HEK293T (cell line): ENCODE measurements around the gene IDE.

Experiments used
- SP1 ChIP-seq: fragments of 450-650 bp; IDR thresholded peaks from 2 replicates; pipeline ENCODE4 v1.6.1; 2017
- TF ChIP-seq, protein P1 (sequence below): fragments of 450-650 bp; IDR thresholded peaks from 2 replicates; pipeline ENCODE4 v1.6.1; 2016

DNA sequence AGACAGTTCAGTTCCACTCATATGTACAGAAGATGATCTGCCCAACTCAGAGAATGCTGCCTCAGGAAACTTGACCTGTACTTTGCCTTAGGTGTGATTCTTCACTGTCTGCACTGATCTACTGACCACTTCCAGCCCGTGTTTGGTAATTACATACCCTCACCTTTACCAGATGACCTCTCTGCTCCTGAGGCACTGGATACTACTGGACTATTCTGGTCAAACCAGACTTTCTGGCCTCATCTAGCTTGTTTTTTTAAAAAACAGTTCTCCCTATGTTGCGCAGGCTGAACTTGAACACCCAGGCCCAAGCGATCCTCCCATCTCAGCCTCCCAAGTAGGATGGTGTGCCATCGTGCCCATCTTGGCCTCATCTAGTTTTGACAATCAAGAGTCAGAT lies 26.2 kb downstream of the IDE start:
- TF ChIP-seq, protein P1, sequence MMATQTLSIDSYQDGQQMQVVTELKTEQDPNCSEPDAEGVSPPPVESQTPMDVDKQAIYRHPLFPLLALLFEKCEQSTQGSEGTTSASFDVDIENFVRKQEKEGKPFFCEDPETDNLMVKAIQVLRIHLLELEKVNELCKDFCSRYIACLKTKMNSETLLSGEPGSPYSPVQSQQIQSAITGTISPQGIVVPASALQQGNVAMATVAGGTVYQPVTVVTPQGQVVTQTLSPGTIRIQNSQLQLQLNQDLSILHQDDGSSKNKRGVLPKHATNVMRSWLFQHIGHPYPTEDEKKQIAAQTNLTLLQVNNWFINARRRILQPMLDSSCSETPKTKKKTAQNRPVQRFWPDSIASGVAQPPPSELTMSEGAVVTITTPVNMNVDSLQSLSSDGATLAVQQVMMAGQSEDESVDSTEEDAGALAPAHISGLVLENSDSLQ = no peak
- no peak for TF ChIP-seq SP1
